Mesenchymal stem cell (in vitro differentiated cells and primary cell): Measurements from ENCODE around the gene NAGPA.
A peak's percentile ranks its signal among the peaks of the same experiment; 100 is the strongest.

Experiments used
- DNase-seq: peaks from one replicate; pipeline ENCODE4 v3.0.0-alpha.2; 2013
- H2AFZ ChIP-seq: one replicate; pipeline ENCODE4 v1.6.1; 2013; ENCODE audit warnings: low read depth, mild to moderate bottlenecking, control low read depth, inconsistent platforms, low read length, moderate library complexity
- H2AK5ac ChIP-seq: 2 replicates; pipeline ENCODE4 v1.6.1; 2013; ENCODE audit warnings: low read length, moderate library complexity, mild to moderate bottlenecking, inconsistent platforms; ENCODE audit not compliant: severe bottlenecking
- H2BK120ac ChIP-seq: one replicate; pipeline ENCODE4 v1.6.1; 2013; ENCODE audit warnings: low read depth, mild to moderate bottlenecking, inconsistent platforms, low read length, moderate library complexity
- H2BK12ac ChIP-seq, 2 experiments: one replicate each; pipeline ENCODE4 v1.6.1; 2013; ENCODE audit warnings: inconsistent platforms in 2 of 2, low read length in 2 of 2, mild to moderate bottlenecking in 2 of 2, moderate library complexity in 2 of 2, control low read depth in 1 of 2
- H2BK15ac ChIP-seq: one replicate; pipeline ENCODE4 v1.6.1; 2013; ENCODE audit warnings: mild to moderate bottlenecking, low read depth, inconsistent platforms; ENCODE audit not compliant: poor library complexity, severe bottlenecking
- H2BK5ac ChIP-seq: 2 replicates; pipeline ENCODE4 v1.6.1; 2013; ENCODE audit warnings: low read depth, mild to moderate bottlenecking, low read length, control low read depth, inconsistent platforms; ENCODE audit not compliant: poor library complexity, severe bottlenecking
- H3K14ac ChIP-seq, 2 experiments: one replicate each; pipeline ENCODE4 v1.6.1; 2013; ENCODE audit warnings: inconsistent platforms in 2 of 2, low read length in 2 of 2, control low read depth in 1 of 2, mild to moderate bottlenecking in 1 of 2, moderate library complexity in 1 of 2
- H3K18ac ChIP-seq, 2 experiments: one replicate each; pipeline ENCODE4 v1.6.1; 2013; ENCODE audit warnings: inconsistent platforms in 2 of 2, low read length in 2 of 2, control low read depth in 1 of 2, low read depth in 1 of 2, mild to moderate bottlenecking in 1 of 2
- H3K23ac ChIP-seq, 2 experiments: one replicate each; pipeline ENCODE4 v1.6.1; 2013; ENCODE audit warnings: inconsistent platforms in 2 of 2, low read length in 2 of 2, mild to moderate bottlenecking in 2 of 2, moderate library complexity in 2 of 2, control low read depth in 1 of 2
- H3K27ac ChIP-seq: 2 replicates; pipeline ENCODE4 v1.5.1; 2013; ENCODE audit warnings: mild to moderate bottlenecking, moderate library complexity, low read length, control low read depth, inconsistent platforms; ENCODE audit not compliant: poor library complexity, severe bottlenecking
- H3K27me3 ChIP-seq, 2 experiments: 2 replicates each; pipeline versions ENCODE4 v1.6.1 to v1.7.0; 2013; ENCODE audit warnings: low read length in 2 of 2, mild to moderate bottlenecking in 2 of 2, moderate library complexity in 2 of 2, control low read depth in 1 of 2, inconsistent platforms in 1 of 2; ENCODE audit not compliant: control insufficient read depth in 1 of 2, insufficient read depth in 1 of 2
- H3K36me3 ChIP-seq, 2 experiments: 2 replicates each; pipeline versions ENCODE4 v1.6.1 to v1.7.0; 2013; ENCODE audit warnings: low read length in 2 of 2, control low read depth in 1 of 2, inconsistent platforms in 1 of 2, low read depth in 1 of 2, mild to moderate bottlenecking in 1 of 2; ENCODE audit not compliant: insufficient read depth in 2 of 2, control insufficient read depth in 1 of 2
- H3K4ac ChIP-seq, 2 experiments: one replicate each; pipeline ENCODE4 v1.6.1; 2013; ENCODE audit warnings: inconsistent platforms in 2 of 2, low read length in 2 of 2, mild to moderate bottlenecking in 2 of 2, moderate library complexity in 2 of 2, control low read depth in 1 of 2, low read depth in 1 of 2
- H3K4me1 ChIP-seq: 2 replicates; pipeline ENCODE4 v1.6.1; 2013; ENCODE audit warnings: low read depth, low read length, control low read depth; ENCODE audit not compliant: control insufficient read depth, insufficient read depth
- H3K4me2 ChIP-seq: 2 replicates; pipeline ENCODE4 v1.6.1; 2013; ENCODE audit warnings: low read length, mild to moderate bottlenecking, inconsistent platforms; ENCODE audit not compliant: poor library complexity, severe bottlenecking
- H3K4me3 ChIP-seq, 2 experiments: 2 replicates each; pipeline versions ENCODE4 v1.5.1 to v1.7.0; 2013; ENCODE audit warnings: low read length in 2 of 2, mild to moderate bottlenecking in 2 of 2, control low read depth in 1 of 2, low read depth in 1 of 2; ENCODE audit not compliant: insufficient read depth in 1 of 2
- H3K79me1 ChIP-seq: replicated peaks from 2 replicates; pipeline ENCODE4 v1.6.1; 2013; ENCODE audit warnings: mild to moderate bottlenecking, control low read depth, low read length, inconsistent platforms; ENCODE audit not compliant: poor library complexity, severe bottlenecking
- H3K9ac ChIP-seq: 2 replicates; pipeline ENCODE4 v1.7.0; 2013; ENCODE audit warnings: mild to moderate bottlenecking, low read length, moderate library complexity
- H3K9me3 ChIP-seq: 2 replicates; pipeline ENCODE4 v1.7.0; 2013; ENCODE audit warnings: mild to moderate bottlenecking, low read length; ENCODE audit not compliant: control insufficient read depth
- H4K8ac ChIP-seq: one replicate; pipeline ENCODE4 v1.6.1; 2013; ENCODE audit warnings: inconsistent platforms, mild to moderate bottlenecking, low read length, moderate library complexity
- H4K91ac ChIP-seq: one replicate; pipeline ENCODE4 v1.6.1; 2013; ENCODE audit warnings: mild to moderate bottlenecking, low read length, inconsistent platforms
- WGBS: methylation state at CpG from one replicate; pipeline ENCODE4 v1.1.7; 2013; ENCODE audit warnings: mixed read lengths; 5-methylcytosine and 5-hydroxymethylcytosine counted together

NAGPA gene

GRCh38 chr16:5056352-5056751, 22.6 kb upstream of the NAGPA start:
- peak; percentile 14 for DNase-seq
- WGBS = 16% methylated on average over 11 of the region's 11 CpGs

DNA sequence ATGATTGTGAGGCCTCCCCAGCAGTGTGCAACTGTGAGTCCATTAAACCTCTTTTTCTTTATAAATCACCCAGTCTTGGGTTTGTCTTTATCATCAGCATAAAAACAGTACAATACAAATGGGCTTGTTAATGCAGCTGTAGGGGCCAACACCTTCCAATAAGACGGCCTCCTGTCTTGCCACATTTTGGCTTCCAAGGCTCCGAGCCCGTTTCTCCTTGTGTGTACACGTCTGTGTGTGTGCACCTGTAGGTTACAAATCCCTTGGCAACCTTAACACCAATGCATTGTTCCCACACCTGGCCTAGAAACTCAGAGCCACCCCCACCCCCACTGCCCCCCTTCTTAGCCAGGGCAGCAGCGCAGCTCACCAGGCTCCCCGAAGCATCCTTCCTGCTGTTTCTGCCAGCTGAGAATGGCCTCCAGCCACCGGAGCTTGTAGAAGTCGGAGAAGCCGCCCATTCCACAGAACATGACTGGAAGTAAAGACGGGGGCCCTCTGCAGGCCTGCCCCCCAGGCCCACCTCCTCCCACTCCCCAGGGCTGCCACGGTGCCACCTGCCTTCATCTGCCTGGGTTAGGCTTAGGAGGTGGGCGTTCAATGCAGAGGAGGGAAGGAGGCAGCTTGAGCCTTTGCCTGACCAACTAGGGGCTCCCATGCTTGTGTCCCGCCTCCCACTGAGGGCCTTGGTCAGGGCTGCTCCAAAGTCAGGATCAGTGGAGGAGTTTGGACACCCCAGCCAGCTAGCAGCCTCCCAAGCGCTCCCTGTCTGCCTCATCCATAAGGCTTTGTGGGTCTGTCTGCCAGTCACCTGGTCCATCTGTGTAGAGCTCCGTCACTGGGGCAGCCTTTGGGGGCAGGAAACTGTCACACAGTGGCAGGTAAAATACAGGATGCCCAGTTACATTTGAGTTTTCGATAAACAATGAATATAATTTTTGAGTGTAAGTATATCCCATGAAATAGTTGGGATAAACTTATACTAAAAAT, 21.4 kb upstream of the NAGPA start:
- Histone ChIP-seq H3K4me1 (peaks cover 6% of the 10 kb centered on the region), H3K27me3 (peaks cover 6 to 8% of the 10 kb centered on the region in 2 experiments), H3K9me3 (no peaks in the 10 kb centered on the region), H3K14ac (no peak overlapping the region), H3K18ac (no peak overlapping the region), H3K27ac (no peak overlapping the region), H2AFZ (no peak overlapping the region), H4K8ac (no peak overlapping the region), H2BK15ac (no peak overlapping the region), H2BK120ac (no peak overlapping the region), H2BK12ac (no peak overlapping the region), H3K4me2 (no peak overlapping the region), H3K4me3 (no peak overlapping the region), H3K79me1 (no peaks in the 10 kb centered on the region), H3K36me3 (no peaks in the 10 kb centered on the region), H4K91ac (no peak overlapping the region), H3K23ac (peak overlapping the region in 1 of 2 experiments; percentile 23), H2AK5ac (no peak overlapping the region), H2BK5ac (no peak overlapping the region), H3K9ac (no peak overlapping the region), H3K4ac (no peak overlapping the region)
- 79% methylated on average over 15 of the region's 16 CpGs for whole genome bisulfite sequencing
- no peak for DNase-seq

More at GRCh38 chr16:5056352-5056751, 22.6 kb upstream of the NAGPA start:
- Histone ChIP-seq H2AK5ac (no peak overlapping the region), H3K18ac (no peak overlapping the region), H2AFZ (no peak overlapping the region), H2BK15ac (no peak overlapping the region), H3K79me1 (no peaks in the 10 kb centered on the region), H3K9ac (no peak overlapping the region), H3K9me3 (no peaks in the 10 kb centered on the region), H3K4ac (no peak overlapping the region), H3K23ac (no peak overlapping the region), H3K4me1 (peaks cover 6% of the 10 kb centered on the region), H4K8ac (no peak overlapping the region), H2BK120ac (no peak overlapping the region), H4K91ac (no peak overlapping the region), H3K36me3 (no peaks in the 10 kb centered on the region), H2BK5ac (no peak overlapping the region), H3K14ac (no peak overlapping the region), H3K27ac (no peak overlapping the region), H2BK12ac (no peak overlapping the region), H3K4me3 (no peak overlapping the region), H3K4me2 (no peak overlapping the region), H3K27me3 (peaks cover 6 to 8% of the 10 kb centered on the region in 2 experiments)

- Histone ChIP-seq H3K4me3 (no peak overlapping the region), H3K27me3 (peaks cover 5 to 34% of the 10 kb centered on the region in 2 experiments), H3K36me3 (no peaks in the 10 kb centered on the region), H2AFZ (no peak overlapping the region), H3K23ac (no peak overlapping the region), H3K9ac (no peak overlapping the region), H3K18ac (no peak overlapping the region), H4K91ac (no peak overlapping the region), H3K4me2 (no peak overlapping the region), H4K8ac (no peak overlapping the region), H3K14ac (no peak overlapping the region), H2BK12ac (no peak overlapping the region), H3K9me3 (peaks cover 4% of the 10 kb centered on the region), H3K27ac (no peak overlapping the region), H3K79me1 (no peaks in the 10 kb centered on the region), H2BK15ac (no peak overlapping the region), H2AK5ac (no peak overlapping the region), H2BK120ac (no peak overlapping the region), H2BK5ac (no peak overlapping the region), H3K4ac (no peak overlapping the region), H3K4me1 (peaks cover 6% of the 10 kb centered on the region)
- 86% methylated on average over 1 of the region's 2 CpGs for WGBS
- DNase-seq = no peak
These were observed 13.2 kb upstream of the NAGPA start for GRCh38 chr16:5046914-5047313.

DNA sequence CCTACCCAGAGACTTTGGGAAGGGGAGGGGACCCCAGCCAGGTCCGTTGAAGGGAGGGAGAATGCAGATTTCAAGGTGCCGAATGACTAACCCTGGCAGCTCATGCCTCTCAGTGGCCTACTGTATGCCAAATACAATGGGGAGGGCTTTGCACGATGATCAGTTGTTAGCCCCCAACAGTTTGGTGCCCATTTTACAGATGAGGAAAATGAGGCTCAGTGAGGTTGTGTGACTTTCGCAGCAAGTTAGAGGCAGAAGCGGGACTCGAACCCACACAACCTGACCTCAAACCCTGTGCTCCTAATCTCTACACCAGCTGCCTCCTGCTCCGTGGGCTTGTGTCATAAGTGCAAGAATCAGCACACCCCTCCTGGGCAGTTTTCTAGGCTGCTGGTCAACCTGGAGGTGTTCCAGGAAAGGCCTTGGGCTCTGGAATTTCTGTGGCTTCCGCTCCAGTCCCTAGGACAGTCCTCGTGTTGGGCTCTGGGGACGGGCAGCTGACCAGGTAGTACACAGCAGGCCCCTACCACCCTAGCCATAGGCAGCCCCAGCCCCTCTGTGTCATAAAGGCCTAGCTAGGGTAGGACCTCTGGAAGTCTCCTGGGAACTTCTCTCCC, 11.9 kb upstream of the NAGPA start:
- no peak for DNase-seq
- H2BK120ac ChIP-seq = no peak overlapping the region
- no peaks in the 10 kb centered on the region for H3K79me1 ChIP-seq
- H2BK15ac ChIP-seq = no peak overlapping the region
- 84% methylated on average over 9 of the region's 10 CpGs for WGBS
- no peak overlapping the region for H2AK5ac ChIP-seq
- peak overlapping the region in 1 of 2 experiments; percentile 24 for H3K4me3 ChIP-seq
- no peak overlapping the region for H3K18ac ChIP-seq
- H2AFZ ChIP-seq = no peak overlapping the region
- peaks cover 10 to 34% of the 10 kb centered on the region in 2 experiments for H3K27me3 ChIP-seq
- peaks cover 4% of the 10 kb centered on the region for H3K9me3 ChIP-seq
- peaks cover 13% of the 10 kb centered on the region for H3K4me1 ChIP-seq
- H3K14ac ChIP-seq = no peak overlapping the region
- H2BK5ac ChIP-seq = no peak overlapping the region
- no peak overlapping the region for H3K4ac ChIP-seq
- H4K8ac ChIP-seq = peak overlapping the region; percentile 10
- peak overlapping the region; percentile 36 for H4K91ac ChIP-seq
- no peak overlapping the region for H2BK12ac ChIP-seq
- H3K27ac ChIP-seq = no peak overlapping the region
- no peaks in the 10 kb centered on the region for H3K36me3 ChIP-seq
- no peak overlapping the region for H3K9ac ChIP-seq
- H3K4me2 ChIP-seq = no peak overlapping the region
- H3K23ac ChIP-seq = no peak overlapping the region
